ENCODE results near the gene USHBP1. TPM values are rescaled to one million over a fixed set of nuclear protein-coding genes. Genes with fewer than 3 reads are reported as not detected.

Gene USHBP1
- total and polyA plus RNA-seq, 10 of the 15 experiments (the other 5 are each of a cell fraction or from before 2014, with no cell fraction given): 0.05 to 0.96 (median 0.22) TPM; not detected in 2

GRCh38 chr19:17279436-17279835, 14.9 kb upstream of the USHBP1 start (continued):
- no peak for TF ChIP-seq EZH2 (IDR thresholded peaks at IDR 0.05; ENCODE audit: borderline replicate concordance, control insufficient read depth, low read depth, low read length)

GRCh38 chr19:17275441-17276175, 11.1 kb upstream of the USHBP1 start:
- in situ Hi-C loops (cut with MboI): no loop called here
- 94% methylated on average over 19 of the region's 19 CpGs for WGBS (ENCODE audit: insufficient coverage, insufficient replicate concordance, low lambda C conversion rate, missing lambda C conversion rate)
- SMC1A ChIA-PET (ENCODE audit: uncharacterized antibody, unreplicated experiment): no interaction called here
- TF ChIP-seq IRF5 (IDR thresholded peaks at IDR 0.05; ENCODE audit: borderline replicate concordance): no peak
- no peak for TF ChIP-seq CEBPZ (IDR thresholded peaks at IDR 0.05; ENCODE audit: low read depth, low read length)
- TF ChIP-seq, protein P1, sequence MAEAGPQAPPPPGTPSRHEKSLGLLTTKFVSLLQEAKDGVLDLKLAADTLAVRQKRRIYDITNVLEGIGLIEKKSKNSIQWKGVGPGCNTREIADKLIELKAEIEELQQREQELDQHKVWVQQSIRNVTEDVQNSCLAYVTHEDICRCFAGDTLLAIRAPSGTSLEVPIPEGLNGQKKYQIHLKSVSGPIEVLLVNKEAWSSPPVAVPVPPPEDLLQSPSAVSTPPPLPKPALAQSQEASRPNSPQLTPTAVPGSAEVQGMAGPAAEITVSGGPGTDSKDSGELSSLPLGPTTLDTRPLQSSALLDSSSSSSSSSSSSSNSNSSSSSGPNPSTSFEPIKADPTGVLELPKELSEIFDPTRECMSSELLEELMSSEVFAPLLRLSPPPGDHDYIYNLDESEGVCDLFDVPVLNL (IDR thresholded peaks at IDR 0.05; ENCODE audit: low read depth, low read length): no peak
- TF ChIP-seq ZNF687 (IDR thresholded peaks at IDR 0.05): no peak
- TF ChIP-seq, protein P2, sequence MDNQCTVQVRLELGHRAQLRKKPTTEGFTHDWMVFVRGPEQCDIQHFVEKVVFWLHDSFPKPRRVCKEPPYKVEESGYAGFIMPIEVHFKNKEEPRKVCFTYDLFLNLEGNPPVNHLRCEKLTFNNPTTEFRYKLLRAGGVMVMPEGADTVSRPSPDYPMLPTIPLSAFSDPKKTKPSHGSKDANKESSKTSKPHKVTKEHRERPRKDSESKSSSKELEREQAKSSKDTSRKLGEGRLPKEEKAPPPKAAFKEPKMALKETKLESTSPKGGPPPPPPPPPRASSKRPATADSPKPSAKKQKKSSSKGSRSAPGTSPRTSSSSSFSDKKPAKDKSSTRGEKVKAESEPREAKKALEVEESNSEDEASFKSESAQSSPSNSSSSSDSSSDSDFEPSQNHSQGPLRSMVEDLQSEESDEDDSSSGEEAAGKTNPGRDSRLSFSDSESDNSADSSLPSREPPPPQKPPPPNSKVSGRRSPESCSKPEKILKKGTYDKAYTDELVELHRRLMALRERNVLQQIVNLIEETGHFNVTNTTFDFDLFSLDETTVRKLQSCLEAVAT (IDR thresholded peaks at IDR 0.05): no peak
- TF ChIP-seq, protein P3, sequence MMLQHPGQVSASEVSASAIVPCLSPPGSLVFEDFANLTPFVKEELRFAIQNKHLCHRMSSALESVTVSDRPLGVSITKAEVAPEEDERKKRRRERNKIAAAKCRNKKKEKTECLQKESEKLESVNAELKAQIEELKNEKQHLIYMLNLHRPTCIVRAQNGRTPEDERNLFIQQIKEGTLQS (IDR thresholded peaks at IDR 0.05; ENCODE audit: borderline replicate concordance, extremely low read depth, low read depth, low read length): no peak
- TF ChIP-seq SMC3 (IDR thresholded peaks at IDR 0.05; ENCODE audit: borderline replicate concordance, low read length): no peak

More at GRCh38 chr19:17275441-17276175, 11.1 kb upstream of the USHBP1 start:
- no TSS peak for BruUV-seq (replicated peaks)
- H3K4me3 ChIP-seq: no peak overlapping the region
- H2AFZ ChIP-seq (ENCODE audit: control insufficient read depth, low read depth, low read length): no peak overlapping the region
- no peaks in the 10 kb centered on the region for H4K20me1 ChIP-seq (ENCODE audit: control insufficient read depth, insufficient read depth)
- FAIRE-seq (no peak), DNase-seq (ENCODE audit: low read depth, low spot score) (no peak), ATAC-seq (no peak)
- H3K27me3 ChIP-seq (replicated peaks in 1 of 2; ENCODE audit: control insufficient read depth in 2 of 2, insufficient read depth in 2 of 2, low read length in 1 of 2): no peaks in the 10 kb centered on the region
- H3K36me3 ChIP-seq (ENCODE audit: control insufficient read depth in 2 of 2, insufficient read depth in 2 of 2, low read length in 1 of 2): peaks cover 12 to 15% of the 10 kb centered on the region in 2 experiments; a peak in 3 of 4 replicates
- H3K79me2 ChIP-seq (ENCODE audit: control insufficient read depth, insufficient read depth, low read length): no peaks in the 10 kb centered on the region
- intact Hi-C loops (cut with micrococcal nuclease; ENCODE audit: unreplicated experiment): no loop called here
- ChIA-PET RAD21 (ENCODE audit: unreplicated experiment) (no interaction called here), CTCF (no interaction called here), POLR2A (no interaction called here)
- H3K9ac ChIP-seq (ENCODE audit: control insufficient read depth, insufficient read depth, low read length): no peak overlapping the region
- H3K4me2 ChIP-seq (ENCODE audit: control insufficient read depth, insufficient read depth): no peak overlapping the region
- H3K27ac ChIP-seq (ENCODE audit: control insufficient read depth, insufficient read depth): no peak overlapping the region
- H3K9me3 ChIP-seq (replicated peaks; ENCODE audit: control insufficient read depth, insufficient read depth, low read length): no peaks in the 10 kb centered on the region
- no peaks in the 10 kb centered on the region for H3K4me1 ChIP-seq (ENCODE audit: control insufficient read depth, insufficient read depth, low read length)

Data from GM12878 (cell line).